Right ventricle myocardium inferior (tissue), 1 donor: ENCODE results near the gene ASB5. TPM values are rescaled to one million over a fixed set of nuclear protein-coding genes. Genes with fewer than 3 reads are reported as not detected.

ENCODE experiments used
- ATAC-seq: fragments of 200-7000 bp; cut with Tn5 transposase; one replicate; pipeline ENCODE4 v1.9.1; 2020; ENCODE audit warnings: mild to moderate bottlenecking, moderate library complexity
- DNase-seq: peaks from one replicate; pipeline ENCODE4 v3.0.0; 2021; ENCODE audit errors: missing footprints
- intact Hi-C: fragments of 100-400 bp; cut with DNase I; formaldehyde crosslinking; loops from one replicate; pipeline ENCODE4 v1.11.0; 2022
- total RNA-seq: library from RNA; stranded (reverse); fragmentation: NEBNext Ultra II Directional; extraction: Animal tissue kit (Norgen Biotek cat#: 25700); gene quantifications from one replicate; pipeline ENCODE4 v1.2.1, GENCODE V29; 2021
- donor health status: DM: no; HTN: yes; CAD: no; lungs with severe emphysema.

Gene ASB5
- total RNA-seq, 1 donor from 2014 or later: 2.7 TPM

DNA sequence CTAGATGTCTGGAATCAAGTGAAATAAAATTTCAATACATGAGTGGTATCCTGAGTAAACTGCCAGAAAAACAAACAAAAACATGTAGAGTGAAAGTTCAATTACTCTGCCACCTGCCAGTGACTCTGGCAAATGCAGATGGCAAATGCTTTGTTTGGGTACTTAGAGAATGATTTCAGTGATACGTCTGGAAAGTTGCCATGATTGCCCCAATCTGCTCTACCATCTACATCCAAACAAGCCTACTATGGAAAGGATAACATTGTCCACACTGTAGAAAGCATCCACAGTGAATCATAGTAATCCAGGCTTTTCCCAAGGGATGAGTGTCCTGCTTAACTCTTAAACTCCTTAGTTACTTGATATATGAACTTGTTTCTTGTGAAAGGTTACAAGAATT is 77.0 kb downstream of the ASB5 start:
- ATAC-seq (no peak), DNase-seq (no peak)
- intact Hi-C loops: no loop called here

DNA sequence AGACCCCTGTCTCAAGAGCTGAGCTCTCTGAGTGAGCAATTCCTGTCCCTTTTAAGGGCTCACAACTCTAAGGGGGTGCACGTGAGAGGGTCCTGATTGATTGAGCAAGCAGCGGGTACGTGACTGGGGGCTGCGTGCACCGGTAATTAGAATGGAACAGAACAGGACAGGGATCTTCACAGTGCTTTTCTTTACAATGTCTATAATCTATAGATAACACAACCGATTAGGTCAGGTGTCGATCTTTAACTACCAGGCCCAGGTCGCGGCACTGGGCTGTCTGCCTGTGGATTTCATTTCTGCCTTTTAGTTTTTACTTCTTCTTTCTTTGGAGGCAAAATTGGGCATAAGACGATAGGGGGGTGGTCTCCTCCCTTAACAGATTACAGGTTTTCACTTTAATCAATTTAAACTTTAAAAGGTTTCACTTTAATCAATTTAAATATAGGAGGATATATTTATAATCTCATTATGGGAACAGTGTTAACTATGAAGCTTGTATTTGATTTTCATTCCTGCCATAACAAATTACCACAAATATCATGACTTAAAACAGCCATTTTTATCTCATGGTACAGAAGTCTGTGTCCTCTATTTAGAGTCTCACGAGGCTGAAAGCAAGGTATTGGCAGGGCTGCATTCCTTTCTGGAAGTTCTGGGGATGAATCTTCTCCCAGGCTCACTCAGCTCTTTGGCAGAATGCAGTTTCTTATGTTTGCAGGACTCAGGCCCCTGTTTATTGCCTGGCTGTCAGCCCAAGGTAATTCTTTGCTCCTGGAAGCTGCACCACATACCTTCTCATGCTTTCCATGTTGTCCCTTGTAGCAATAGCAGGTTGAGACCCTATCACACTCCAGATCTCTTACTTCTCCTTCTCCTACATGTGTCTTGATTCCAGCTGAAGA is 78.9 kb downstream of the ASB5 start:
- intact Hi-C loops: no loop called here
- ATAC-seq (no peak), DNase-seq (no peak)

- intact Hi-C loops: no loop called here
- no peak for ATAC-seq
These were observed 80.4 kb downstream of the ASB5 start for GRCh38 chr4:176188654-176189053.

GRCh38 chr4:176187624-176188023 is 81.4 kb downstream of the ASB5 start:
- DNase-seq (no peak), ATAC-seq (no peak)
- intact Hi-C loops: no loop called here

More at GRCh38 chr4:176188654-176189053, 80.4 kb downstream of the ASB5 start:
- DNase-seq: no peak

DNA sequence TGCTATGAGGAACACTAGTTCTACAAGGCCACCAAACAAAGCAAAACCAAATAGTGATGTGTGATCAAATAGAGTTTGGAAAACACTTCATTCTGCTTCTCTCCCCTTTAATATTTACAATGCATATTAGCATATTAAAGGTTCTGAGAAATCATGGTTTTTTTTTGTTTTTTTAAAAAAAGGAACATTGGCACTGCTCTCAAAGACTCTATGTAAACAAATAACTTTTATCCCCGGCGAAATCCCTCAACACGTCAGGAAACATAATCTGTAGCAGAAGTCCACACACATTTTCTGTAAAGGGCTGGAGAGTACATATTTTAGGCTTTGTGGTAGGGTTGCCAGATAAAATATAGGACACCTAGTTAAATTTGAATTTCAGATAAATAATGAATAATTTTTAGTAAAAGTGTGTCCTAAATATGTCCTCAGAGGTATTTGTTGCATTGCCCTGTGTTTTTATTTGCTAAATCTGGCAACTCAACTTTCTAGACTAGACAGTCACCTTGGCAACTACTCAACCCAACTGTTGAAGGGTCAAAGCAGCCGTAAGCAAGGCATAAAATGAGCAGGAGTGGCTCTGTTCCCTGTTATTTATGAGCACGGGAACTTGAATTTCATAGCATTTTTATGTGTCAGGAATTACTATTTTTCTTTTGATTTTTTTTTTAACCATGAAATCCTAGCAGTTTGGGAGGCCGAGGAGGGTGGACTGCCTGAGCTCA is 82.2 kb downstream of the ASB5 start:
- DNase-seq (no peak), ATAC-seq (no peak)
- intact Hi-C loops: no loop called here

DNA sequence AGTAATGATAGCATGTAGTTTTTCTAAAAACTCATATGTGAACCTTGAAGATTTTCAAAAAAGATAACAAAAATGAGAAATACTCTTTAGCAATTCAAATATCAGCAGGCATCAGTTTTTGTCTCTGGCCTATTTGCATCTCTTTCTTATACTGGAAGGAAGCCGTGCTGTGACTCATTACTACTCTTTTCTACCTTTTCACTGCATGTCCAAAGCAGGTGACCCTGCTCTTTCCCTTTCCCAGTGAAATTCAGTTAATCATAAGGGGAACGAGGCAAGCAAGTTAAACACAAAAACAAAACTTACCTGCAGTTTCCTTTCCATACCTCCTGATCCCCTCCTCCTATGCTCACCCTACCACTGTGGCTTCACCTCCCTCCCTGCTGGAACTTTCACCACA is 83.0 kb downstream of the ASB5 start:
- intact Hi-C loops: no loop called here
- DNase-seq (no peak), ATAC-seq (no peak)

GRCh38 chr4:176185051-176185450 is 84.0 kb downstream of the ASB5 start:
- no peak for DNase-seq
- ATAC-seq: no peak
- intact Hi-C loops: no loop called here

Other genes with a start within 250 kb of the ASB5 start
- 0.43 TPM for gene WDR17, start 203.4 kb downstream of the ASB5 start, total RNA-seq
- not detected for gene SPATA4, start 73.6 kb downstream of the ASB5 start, total RNA-seq
- 87.9 TPM for gene SPCS3, start 50.7 kb upstream of the ASB5 start, total RNA-seq